HCT116 (cell line): ENCODE data around the gene MXD1. TPM values are rescaled to one million over a fixed set of nuclear protein-coding genes. Genes with fewer than 3 reads are reported as not detected.

Experiments
- ATAC-seq: fragments of 200-7000 bp; cut with Tn5 transposase; 2 replicates; pipeline ENCODE4 v1.9.1; 2020; ENCODE audit warnings: mild to moderate bottlenecking, moderate library complexity
- BruUV-seq: library from RNA; stranded (reverse); fragments of 400-500 nt; replicated peaks from 2 replicates; lab custom pipeline; 2021; lab: Mats Ljungman, UMichigan
- CTCF ChIA-PET: fragments of 300-600 bp; sonication (Branson Sonifier 250); formaldehyde crosslinking; loops from one replicate; lab custom pipeline; 2021; ENCODE audit warnings: antibody characterized with exemption; lab: Charles Lee
- POLR2A ChIA-PET: fragments of 300-600, 350-600 bp; sonication (Branson Sonifier 250); formaldehyde crosslinking; loops from one replicate; lab custom pipeline; 2021; ENCODE audit warnings: antibody characterized with exemption; lab: Charles Lee
- RAD21 ChIA-PET, 2 experiments: fragments of 300-600 bp; sonication (Branson Sonifier 250); formaldehyde crosslinking; loops; one replicate each; lab custom pipeline; 2023; ENCODE audit warnings: low total read pairs in 2 of 2; ENCODE audit not compliant: uncharacterized antibody in 2 of 2, unreplicated experiment in 2 of 2, low non-redundant PET in 1 of 2; lab: Charles Lee
- DNase-seq: peaks from one replicate; pipeline ENCODE4 v3.0.0-alpha.2; 2010; ENCODE audit warnings: low read depth, low spot score
- H2AFZ ChIP-seq: fragments of 200-600 bp; shearing (Covaris generic), sonication (generic); 2 replicates; pipeline ENCODE4 v1.6.1; 2017; ENCODE audit warnings: low read depth, mixed run types, mixed read lengths, antibody characterized with exemption, low read length; ENCODE audit not compliant: poor library complexity, severe bottlenecking
- H3K27ac ChIP-seq: 2 replicates; pipeline ENCODE4 v1.5.1; 2012; ENCODE audit warnings: low read depth, low read length
- H3K27me3 ChIP-seq: fragments of 200-600 bp; sonication (generic); 2 replicates; pipeline ENCODE4 v1.6.1; 2016; ENCODE audit warnings: mixed run types, low read length, mixed read lengths; ENCODE audit not compliant: insufficient read depth
- H3K36me3 ChIP-seq, 2 experiments: fragments of 200-500 bp in 1 of 2; fragments of 200-600 bp in 1 of 2; sonication (Bioruptor generic) in 1 of 2; sonication (generic) in 1 of 2; 2 replicates each; pipeline versions ENCODE4 v1.5.1 to v1.6.1; 2014 to 2016; ENCODE audit warnings: low read length in 2 of 2, inconsistent platforms in 1 of 2, mixed read lengths in 1 of 2, mixed run types in 1 of 2; ENCODE audit not compliant: insufficient read depth in 2 of 2, control insufficient read depth in 1 of 2
- H3K4me1 ChIP-seq, 2 experiments: fragments of 200-600 bp in 1 of 2; sonication (generic) in 1 of 2; 2 replicates each; pipeline versions ENCODE4 v1.5.1 to v1.6.1; 2012 to 2017; ENCODE audit warnings: low read length in 2 of 2, inconsistent platforms in 1 of 2, mild to moderate bottlenecking in 1 of 2, mixed read lengths in 1 of 2, mixed run types in 1 of 2, moderate library complexity in 1 of 2; ENCODE audit not compliant: insufficient read depth in 2 of 2, control insufficient read depth in 1 of 2
- H3K4me2 ChIP-seq: fragments of 200-600 bp; sonication (generic); 2 replicates; pipeline ENCODE4 v1.6.1; 2017; ENCODE audit warnings: mixed run types, low read length, mixed read lengths
- H3K4me3 ChIP-seq, 2 experiments: fragments of 200-600 bp in 1 of 2; sonication (generic) in 1 of 2; replicated peaks in 1 of 2; 2 replicates each; pipeline ENCODE4 v1.5.1; 2011 to 2016; ENCODE audit warnings: low read length in 2 of 2, control low read depth in 1 of 2, low read depth in 1 of 2, mild to moderate bottlenecking in 1 of 2, mixed read lengths in 1 of 2, mixed run types in 1 of 2
- H3K79me2 ChIP-seq: fragments of 200-600 bp; sonication (generic); 2 replicates; pipeline ENCODE4 v1.6.1; 2017; ENCODE audit warnings: mild to moderate bottlenecking, mixed run types, low read length, moderate library complexity, mixed read lengths; ENCODE audit not compliant: insufficient read depth
- H3K9ac ChIP-seq: fragments of 200-600 bp; sonication (generic); 2 replicates; pipeline ENCODE4 v1.6.1; 2016; ENCODE audit warnings: low read length, mixed read lengths
- H3K9me2 ChIP-seq: fragments of 200-600 bp; sonication (generic), shearing (Covaris generic); 2 replicates; pipeline ENCODE4 v1.6.1; 2017; ENCODE audit warnings: mixed run types, mild to moderate bottlenecking, moderate library complexity; ENCODE audit not compliant: insufficient read depth
- H3K9me3 ChIP-seq, 2 experiments: fragments of 200-500 bp in 1 of 2; fragments of 200-600 bp in 1 of 2; sonication (Bioruptor generic) in 1 of 2; sonication (generic) in 1 of 2; 2 replicates each; pipeline ENCODE4 v1.6.1; 2014 to 2017; ENCODE audit warnings: low read length in 2 of 2, mixed read lengths in 2 of 2, inconsistent platforms in 1 of 2, low read depth in 1 of 2, mild to moderate bottlenecking in 1 of 2, mixed run types in 1 of 2, moderate library complexity in 1 of 2; ENCODE audit not compliant: control insufficient read depth in 1 of 2, insufficient read depth in 1 of 2
- H4K20me1 ChIP-seq: fragments of 200-600 bp; sonication (generic), shearing (Covaris generic); 2 replicates; pipeline ENCODE4 v1.6.1; 2017; ENCODE audit warnings: mixed run types, mild to moderate bottlenecking, moderate library complexity; ENCODE audit not compliant: insufficient read depth
- CBX3 ChIP-seq: IDR thresholded peaks from 2 replicates; pipeline ENCODE4 v1.6.1; 2012; ENCODE audit warnings: low read depth
- CEBPB ChIP-seq: IDR thresholded peaks from 2 replicates; pipeline ENCODE4 v1.6.1; 2012; ENCODE audit warnings: low read depth
- EGR1 ChIP-seq: IDR thresholded peaks from 2 replicates; pipeline ENCODE4 v1.6.1; 2012; ENCODE audit warnings: low read depth
- ELF1 ChIP-seq: IDR thresholded peaks from 2 replicates; pipeline ENCODE4 v1.6.1; 2012; ENCODE audit warnings: low read depth, borderline replicate concordance
- EZH2 ChIP-seq: fragments of 200-600 bp; sonication (generic); IDR thresholded peaks from 2 replicates; pipeline ENCODE4 v1.6.1; 2017; ENCODE audit warnings: antibody characterized with exemption, mixed run types
- EZH2phosphoT487 ChIP-seq: fragments of 200-600 bp; IDR thresholded peaks from 2 replicates; pipeline ENCODE4 v1.6.1; 2018; ENCODE audit warnings: antibody characterized with exemption, borderline replicate concordance
- FOSL1 ChIP-seq: IDR thresholded peaks from 2 replicates; pipeline ENCODE4 v1.6.1; 2012; ENCODE audit warnings: low read depth
- JUND ChIP-seq: IDR thresholded peaks from 2 replicates; pipeline ENCODE4 v1.6.1; 2012
- POLR2A ChIP-seq: IDR thresholded peaks from 2 replicates; pipeline ENCODE4 v1.7.0; 2011; ENCODE audit warnings: borderline replicate concordance; ENCODE audit not compliant: insufficient read depth, insufficient read length; ENCODE audit errors: extremely low read depth
- POLR2AphosphoS5 ChIP-seq: IDR thresholded peaks from 2 replicates; pipeline ENCODE4 v1.6.1; 2011; ENCODE audit warnings: mild to moderate bottlenecking, low read depth, low read length, moderate library complexity
- SIN3A ChIP-seq: IDR thresholded peaks from 2 replicates; pipeline ENCODE4 v1.6.1; 2012; ENCODE audit warnings: low read depth
- SP1 ChIP-seq: IDR thresholded peaks from 2 replicates; pipeline ENCODE4 v1.6.1; 2012; ENCODE audit warnings: low read depth
- YY1 ChIP-seq: IDR thresholded peaks from 2 replicates; pipeline ENCODE4 v1.6.1; 2011; ENCODE audit warnings: low read length, low read depth, moderate library complexity, mild to moderate bottlenecking; ENCODE audit not compliant: insufficient replicate concordance; ENCODE audit errors: extremely low read depth
- ZFX ChIP-seq: fragments of 450-650 bp; IDR thresholded peaks from 2 replicates; pipeline ENCODE4 v1.6.1; 2017
- intact Hi-C: fragments of 100-400 bp; cut with micrococcal nuclease; formaldehyde crosslinking; loops from 2 replicates; pipeline ENCODE4 v1.10.0; 2022
- total RNA-seq: library from RNA; stranded (reverse); gene quantifications from one replicate; pipeline ENCODE4 v1.2.1, GENCODE V29; 2021; ENCODE audit not compliant: unreplicated experiment
- TF ChIP-seq, protein P1 (sequence below): IDR thresholded peaks from 2 replicates; pipeline ENCODE4 v1.6.1; 2012; ENCODE audit warnings: low read depth

The MXD1 gene
- total RNA-seq, 1 experiment from 2014 or later, result 10.3 TPM

GRCh38 chr2:69965756-69966445, 51.0 kb downstream of the MXD1 start:
- RAD21 ChIA-PET, result no interaction called here
- DNase-seq (no peak), ATAC-seq (no peak)
- POLR2A ChIA-PET, result no interaction called here
- CTCF ChIA-PET, result no interaction called here
- Histone ChIP-seq H3K9me3 (no peaks in the 10 kb centered on the region), H3K9ac (no peak overlapping the region), H3K4me3 (no peak overlapping the region), H3K27me3 (no peaks in the 10 kb centered on the region), H3K9me2 (no peaks in the 10 kb centered on the region), H2AFZ (no peak overlapping the region), H3K79me2 (no peaks in the 10 kb centered on the region), H3K4me1 (no peaks in the 10 kb centered on the region), H3K4me2 (no peak overlapping the region), H3K27ac (no peak overlapping the region), H4K20me1 (no peaks in the 10 kb centered on the region), H3K36me3 (no peaks in the 10 kb centered on the region)
- TF ChIP-seq CEBPB, result no peak
- TF ChIP-seq SP1, result no peak
- TF ChIP-seq POLR2AphosphoS5, result no peak
- no peak for TF ChIP-seq YY1
- TF ChIP-seq SIN3A, result no peak
- TF ChIP-seq EZH2, result no peak
- TF ChIP-seq POLR2A, result no peak
- no TSS peak for BruUV-seq
- intact Hi-C loops, result no loop called here

- H3K79me2 ChIP-seq, result no peaks in the 10 kb centered on the region
- intact Hi-C loops, result no loop called here
- H3K4me2 ChIP-seq, result no peak overlapping the region
- no peaks in the 10 kb centered on the region for H3K9me2 ChIP-seq
- no peak for ATAC-seq
- DNase-seq, result no peak
- no peaks in the 10 kb centered on the region for H3K4me1 ChIP-seq
- H2AFZ ChIP-seq, result no peak overlapping the region
- POLR2A ChIA-PET, result no interaction called here
- BruUV-seq, result no TSS peak
- H3K27ac ChIP-seq, result no peak overlapping the region
- H3K9me3 ChIP-seq, result no peaks in the 10 kb centered on the region
- no peaks in the 10 kb centered on the region for H3K36me3 ChIP-seq
- no peaks in the 10 kb centered on the region for H4K20me1 ChIP-seq
- no peak overlapping the region for H3K9ac ChIP-seq
- CTCF ChIA-PET, result no interaction called here
- no peak for TF ChIP-seq POLR2AphosphoS5
- TF ChIP-seq POLR2A, result no peak
- TF ChIP-seq CBX3, result no peak
- no peak for TF ChIP-seq JUND
- TF ChIP-seq, protein P1, sequence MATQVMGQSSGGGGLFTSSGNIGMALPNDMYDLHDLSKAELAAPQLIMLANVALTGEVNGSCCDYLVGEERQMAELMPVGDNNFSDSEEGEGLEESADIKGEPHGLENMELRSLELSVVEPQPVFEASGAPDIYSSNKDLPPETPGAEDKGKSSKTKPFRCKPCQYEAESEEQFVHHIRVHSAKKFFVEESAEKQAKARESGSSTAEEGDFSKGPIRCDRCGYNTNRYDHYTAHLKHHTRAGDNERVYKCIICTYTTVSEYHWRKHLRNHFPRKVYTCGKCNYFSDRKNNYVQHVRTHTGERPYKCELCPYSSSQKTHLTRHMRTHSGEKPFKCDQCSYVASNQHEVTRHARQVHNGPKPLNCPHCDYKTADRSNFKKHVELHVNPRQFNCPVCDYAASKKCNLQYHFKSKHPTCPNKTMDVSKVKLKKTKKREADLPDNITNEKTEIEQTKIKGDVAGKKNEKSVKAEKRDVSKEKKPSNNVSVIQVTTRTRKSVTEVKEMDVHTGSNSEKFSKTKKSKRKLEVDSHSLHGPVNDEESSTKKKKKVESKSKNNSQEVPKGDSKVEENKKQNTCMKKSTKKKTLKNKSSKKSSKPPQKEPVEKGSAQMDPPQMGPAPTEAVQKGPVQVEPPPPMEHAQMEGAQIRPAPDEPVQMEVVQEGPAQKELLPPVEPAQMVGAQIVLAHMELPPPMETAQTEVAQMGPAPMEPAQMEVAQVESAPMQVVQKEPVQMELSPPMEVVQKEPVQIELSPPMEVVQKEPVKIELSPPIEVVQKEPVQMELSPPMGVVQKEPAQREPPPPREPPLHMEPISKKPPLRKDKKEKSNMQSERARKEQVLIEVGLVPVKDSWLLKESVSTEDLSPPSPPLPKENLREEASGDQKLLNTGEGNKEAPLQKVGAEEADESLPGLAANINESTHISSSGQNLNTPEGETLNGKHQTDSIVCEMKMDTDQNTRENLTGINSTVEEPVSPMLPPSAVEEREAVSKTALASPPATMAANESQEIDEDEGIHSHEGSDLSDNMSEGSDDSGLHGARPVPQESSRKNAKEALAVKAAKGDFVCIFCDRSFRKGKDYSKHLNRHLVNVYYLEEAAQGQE, result no peak
- TF ChIP-seq YY1, result no peak
- no peak for TF ChIP-seq ZFX
- no peak for TF ChIP-seq EZH2
- TF ChIP-seq SP1, result no peak
- no peak for TF ChIP-seq EGR1
- no peak for TF ChIP-seq SIN3A
- no peak for TF ChIP-seq ELF1
- no peak for TF ChIP-seq CEBPB
- no peak for TF ChIP-seq EZH2phosphoT487
- TF ChIP-seq FOSL1, result no peak
- RAD21 ChIA-PET, result no interaction called here
- H3K27me3 ChIP-seq, result no peaks in the 10 kb centered on the region
- H3K4me3 ChIP-seq, result no peak overlapping the region
These were observed 51.6 kb downstream of the MXD1 start for GRCh38 chr2:69966496-69966895.
